ENCODE data around the gene TFR2. TPM values are rescaled to one million over a fixed set of nuclear protein-coding genes. Genes with fewer than 3 reads are reported as not detected.
A peak's percentile ranks its signal among the peaks of the same experiment; 100 is the strongest.

The TFR2 gene
- total and polyA plus RNA-seq, 2 of the 4 experiments (the other 2 are of a cell fraction) = 0.18 to 0.50 TPM

GRCh38 chr7:100582041-100582579 is 59.2 kb downstream of the TFR2 start (continued):
- TF ChIP-seq BHLHE40 (IDR thresholded peaks at IDR 0.05; ENCODE audit: low read depth, low read length) = no peak
- TF ChIP-seq CEBPB (IDR thresholded peaks at IDR 0.05; ENCODE audit: low read depth, low read length) = no peak
- no peak for TF ChIP-seq SMC3 (IDR thresholded peaks at IDR 0.05; ENCODE audit: low read depth, low read length)
- TF ChIP-seq MAFK (IDR thresholded peaks at IDR 0.05; ENCODE audit: low read depth, low read length) = no peak

GRCh38 chr7:100580466-100581283 is 60.7 kb downstream of the TFR2 start:
- no peak overlapping the region for H4K5ac ChIP-seq (ENCODE audit: low read depth, low read length)
- no peak for ATAC-seq (ENCODE audit: low read depth)
- peak overlapping the region; percentile 23 for H2AFZ ChIP-seq (replicated peaks; ENCODE audit: low read length, poor library complexity)
- H3K4me2 ChIP-seq (ENCODE audit: low read depth, low read length) = no peak overlapping the region
- POLR2A ChIA-PET (ENCODE audit: unreplicated experiment) = no interaction called here
- H3K27me3 ChIP-seq (ENCODE audit: control insufficient read depth, insufficient read depth, low read length) = no peaks in the 10 kb centered on the region
- no peak overlapping the region for H3K27ac ChIP-seq (ENCODE audit: insufficient read depth, low read length)
- no peak overlapping the region for H3K56ac ChIP-seq (ENCODE audit: extremely low read depth, insufficient read depth, low read length)
- in situ Hi-C loops (cut with MboI; ENCODE audit: low sequenced_read_pairs) (loop anchor here (25.0 kb wide), 1 partner anchor 282 kb away; the partner anchor contains the start of genes SLC12A9 and TRIP6), intact Hi-C loops (cut with micrococcal nuclease) (loop anchor here (10.0 kb wide), 1 partner anchor 254 kb away; no protein-coding TSS in a partner anchor), dilution Hi-C loops (cut with HindIII; ENCODE audit: low sequenced_read_pairs, unreplicated experiment) (no loop called here)
- H3K4me1 ChIP-seq (ENCODE audit: control insufficient read depth, insufficient read depth, low read length) = peaks cover 12% of the 10 kb centered on the region
- H2AK9ac ChIP-seq (replicated peaks; ENCODE audit: low read depth, low read length, poor library complexity) = peak overlapping the region; percentile 78
- H4K20me1 ChIP-seq (ENCODE audit: insufficient read depth, low read length) = peaks cover 37% of the 10 kb centered on the region
- peaks cover 64% of the 10 kb centered on the region for H3K36me3 ChIP-seq (ENCODE audit: control insufficient read depth, insufficient read depth, low read length)
- no TSS peak for BruUV-seq (replicated peaks)
- no peak overlapping the region for H2BK15ac ChIP-seq (ENCODE audit: low read depth, low read length)
- peaks cover 5% of the 10 kb centered on the region for H3K9me1 ChIP-seq (ENCODE audit: insufficient read depth, low read length)
- H3K14ac ChIP-seq (replicated peaks; ENCODE audit: low read depth, low read length) = no peak overlapping the region
- H3K4me3 ChIP-seq (ENCODE audit: insufficient read depth, low read depth, low read length) = no peak overlapping the region
- H2BK20ac ChIP-seq (ENCODE audit: low read depth, low read length) = no peak overlapping the region
- CTCF ChIA-PET = no interaction called here
- no peak overlapping the region for H3K4ac ChIP-seq (ENCODE audit: low read depth, low read length)
- H4K8ac ChIP-seq (ENCODE audit: low read depth in 2 of 2, low read length in 2 of 2) = peak overlapping the region in 1 of 2 experiments; percentile 12; a peak in 1 of 4 replicates
- DNase-seq = no peak
- peak overlapping the region; percentile 91 for H2BK5ac ChIP-seq (ENCODE audit: low read depth, low read length, poor library complexity, severe bottlenecking)
- no peak overlapping the region for H3K9ac ChIP-seq (ENCODE audit: low read depth, low read length)
- H2AK5ac ChIP-seq (ENCODE audit: low read depth, low read length) = peak overlapping the region; percentile 43; the same call in 1 of the 2 replicates
- 88% methylated on average over 5 of the region's 11 CpGs; no CpG with 5 or more reads in 1 of the 2 experiments for WGBS, 2 experiments (ENCODE audit: extremely low coverage in 2 of 2, insufficient read length in 1 of 2)
- H2BK120ac ChIP-seq (ENCODE audit: low read depth, low read length) = no peak overlapping the region
- no peak overlapping the region; the same call in none of the 2 replicates for H3K23ac ChIP-seq (ENCODE audit: low read depth, low read length)
- no peak overlapping the region for H4K91ac ChIP-seq (ENCODE audit: insufficient read depth, low read depth, low read length)
- no peaks in the 10 kb centered on the region for H3K9me3 ChIP-seq (ENCODE audit: control insufficient read depth, insufficient read depth, low read length)
- H3K18ac ChIP-seq (ENCODE audit: low read depth, low read length) = no peak overlapping the region
- peaks cover 17 to 66% of the 10 kb centered on the region in 2 experiments for H3K79me1 ChIP-seq (ENCODE audit: low read depth in 1 of 2, low read length in 2 of 2)
- TF ChIP-seq SMC3 (IDR thresholded peaks at IDR 0.05; ENCODE audit: low read depth, low read length) (no peak), FOS (IDR thresholded peaks at IDR 0.05; ENCODE audit: low read depth, low read length) (no peak), MXI1 (IDR thresholded peaks at IDR 0.05; ENCODE audit: borderline replicate concordance, low read depth, low read length) (no peak), MAZ (IDR thresholded peaks at IDR 0.05; ENCODE audit: borderline replicate concordance, low read depth, low read length) (no peak), NFE2L2 (IDR thresholded peaks at IDR 0.05; ENCODE audit: low read depth, low read length) (no peak), RFX5 (IDR thresholded peaks at IDR 0.05; ENCODE audit: low read depth, low read length) (no peak), BHLHE40 (IDR thresholded peaks at IDR 0.05; ENCODE audit: low read depth, low read length) (no peak), CTCF (conservative IDR thresholded peaks at IDR 0.05; ENCODE audit: low read depth, low read length) (no peak), CEBPB (IDR thresholded peaks at IDR 0.05; ENCODE audit: low read depth, low read length) (no peak), MAFK (IDR thresholded peaks at IDR 0.05; ENCODE audit: low read depth, low read length) (no peak), CHD1 (IDR thresholded peaks at IDR 0.05; ENCODE audit: low read depth, low read length) (no peak), POLR2A (IDR thresholded peaks at IDR 0.05; ENCODE audit: low read depth, low read length) (no peak), RAD21 (IDR thresholded peaks at IDR 0.05; ENCODE audit: low read length) (no peak)

Data from IMR-90 (cell line).